Stimulated activated CD8-positive, alpha-beta memory T cell treated with anti-CD3 and anti-CD28 coated beads, Interleukin-2, amount 100 ng/mL, for 1 hour (primary cell): ENCODE results near the gene ATRAID.

Experiments used
- DNase-seq, 2 donors: peaks; one replicate each; pipeline ENCODE4 v3.0.0-alpha.2; 2020; ENCODE audit warnings: low read depth in 2 of 2

ATRAID gene

GRCh38 chr2:27219091-27219490 lies 7.2 kb downstream of the ATRAID start:
- no peak for DNase-seq

GRCh38 chr2:27220091-27220490 lies 8.2 kb downstream of the ATRAID start:
- DNase-seq, result no peak

DNA sequence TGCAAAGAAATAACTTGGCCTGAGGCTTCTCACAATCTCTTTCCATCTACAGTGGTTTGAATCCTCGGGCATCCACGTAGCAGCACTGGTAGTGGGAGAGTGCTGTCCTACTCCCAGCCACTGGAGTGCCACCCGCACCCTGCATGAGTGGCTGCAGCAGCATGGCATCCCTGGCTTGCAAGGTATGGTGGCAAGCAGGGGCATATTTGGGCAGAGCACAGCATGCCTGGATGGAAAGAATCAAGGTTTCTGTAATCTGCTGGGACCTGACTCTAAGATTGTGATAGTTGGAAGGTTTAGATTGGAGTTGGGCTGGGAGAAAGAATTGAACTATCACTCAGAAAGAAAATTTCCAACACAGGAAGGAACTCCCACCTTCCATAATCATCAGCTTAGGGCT lies 9.3 kb downstream of the ATRAID start:
- no peak for DNase-seq

- no peak for DNase-seq
These were observed 10.6 kb downstream of the ATRAID start for GRCh38 chr2:27222407-27222806.

DNA sequence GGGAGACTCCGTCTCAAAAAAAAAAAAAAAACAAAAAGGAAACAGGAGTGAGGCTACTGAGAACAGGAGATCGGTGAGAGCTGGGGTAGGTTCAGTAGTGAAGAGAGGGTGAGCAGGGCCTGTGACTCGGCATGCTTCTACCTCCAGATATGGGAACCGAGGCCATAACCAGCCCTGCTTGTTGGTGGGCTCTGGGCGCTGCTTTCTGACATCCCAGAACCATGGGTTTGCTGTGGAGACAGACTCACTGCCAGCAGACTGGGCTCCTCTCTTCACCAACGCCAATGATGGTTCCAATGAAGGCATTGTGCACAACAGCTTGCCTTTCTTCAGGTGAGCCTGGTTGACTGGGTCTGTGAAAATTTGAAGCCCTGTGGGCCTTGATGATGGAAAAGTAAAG lies 11.6 kb downstream of the ATRAID start:
- no peak for DNase-seq

- no peak for DNase-seq
These were observed 13.7 kb downstream of the ATRAID start for GRCh38 chr2:27225526-27225925.

GRCh38 chr2:27227501-27227900 lies 15.7 kb downstream of the ATRAID start:
- no peak for DNase-seq

DNA sequence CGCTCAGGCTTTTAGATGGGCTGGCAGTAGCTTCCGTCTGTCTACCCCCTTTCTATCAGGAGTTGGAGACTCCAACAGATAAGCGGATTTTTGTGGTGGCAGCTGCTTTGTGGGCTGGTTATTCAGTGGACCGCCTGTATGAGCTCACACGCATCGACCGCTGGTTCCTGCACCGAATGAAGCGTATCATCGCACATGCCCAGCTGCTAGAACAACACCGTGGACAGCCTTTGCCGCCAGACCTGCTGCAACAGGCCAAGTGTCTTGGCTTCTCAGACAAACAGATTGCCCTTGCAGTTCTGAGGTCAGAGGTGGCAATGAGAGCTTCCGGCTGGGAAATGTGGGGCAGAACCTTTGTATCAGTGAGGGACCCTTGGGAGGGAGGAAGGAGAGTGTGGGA lies 20.1 kb downstream of the ATRAID start:
- no peak for DNase-seq

DNA sequence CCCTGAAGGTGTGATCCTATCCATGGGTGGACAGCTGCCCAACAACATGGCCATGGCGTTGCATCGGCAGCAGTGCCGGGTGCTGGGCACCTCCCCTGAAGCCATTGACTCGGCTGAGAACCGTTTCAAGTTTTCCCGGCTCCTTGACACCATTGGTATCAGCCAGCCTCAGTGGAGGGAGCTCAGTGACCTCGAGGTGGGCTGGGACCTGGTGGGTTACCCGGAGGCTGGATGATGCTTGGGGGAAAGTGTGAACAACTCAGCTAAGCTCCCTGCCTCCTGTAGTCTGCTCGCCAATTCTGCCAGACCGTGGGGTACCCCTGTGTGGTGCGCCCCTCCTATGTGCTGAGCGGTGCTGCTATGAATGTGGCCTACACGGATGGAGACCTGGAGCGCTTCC lies 21.5 kb downstream of the ATRAID start:
- no peak for DNase-seq

- no peak for DNase-seq
These were observed 24.3 kb downstream of the ATRAID start for GRCh38 chr2:27236136-27236535.

GRCh38 chr2:27236626-27237025 lies 24.8 kb downstream of the ATRAID start:
- no peak for DNase-seq

GRCh38 chr2:27237341-27237945 lies 25.6 kb downstream of the ATRAID start:
- no peak for DNase-seq

DNA sequence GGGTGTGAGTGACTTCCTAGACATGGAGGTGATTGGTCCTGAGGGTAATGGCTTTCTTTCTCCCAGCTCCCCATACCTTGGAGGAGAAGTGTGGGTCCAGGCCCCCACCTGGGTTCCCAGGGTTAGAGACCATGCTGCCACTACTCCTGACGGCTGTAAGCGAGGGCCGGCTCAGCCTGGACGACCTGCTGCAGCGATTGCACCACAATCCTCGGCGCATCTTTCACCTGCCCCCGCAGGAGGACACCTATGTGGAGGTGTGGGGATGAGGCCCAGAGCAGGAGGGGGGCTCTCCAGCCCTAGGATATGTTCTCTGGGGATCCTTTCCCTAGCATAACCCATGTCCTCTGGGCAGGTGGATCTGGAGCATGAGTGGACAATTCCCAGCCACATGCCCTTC lies 27.1 kb downstream of the ATRAID start:
- DNase-seq, result no peak

DNA sequence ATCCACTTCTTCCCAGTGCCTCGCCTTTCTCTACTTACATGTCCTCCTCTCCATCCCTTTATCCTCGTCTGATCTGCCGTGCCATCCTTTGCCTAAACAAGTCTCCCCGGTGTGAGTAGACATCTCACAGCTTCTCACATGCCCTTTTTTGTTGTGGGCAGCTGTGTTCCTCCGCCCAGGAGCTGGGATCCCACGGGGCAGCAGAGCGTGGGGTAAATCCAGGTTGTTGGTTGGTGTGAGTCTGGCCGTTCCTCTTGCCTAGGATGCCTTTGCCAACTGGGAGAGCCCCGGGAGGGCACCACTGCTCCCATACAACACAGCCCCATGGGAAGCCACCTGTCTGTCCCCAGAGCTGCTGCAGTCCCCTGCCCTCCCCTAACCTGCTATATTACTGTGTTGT lies 28.6 kb downstream of the ATRAID start:
- no peak for DNase-seq

- no peak for DNase-seq
These were observed 30.1 kb downstream of the ATRAID start for GRCh38 chr2:27241761-27242613.

DNA sequence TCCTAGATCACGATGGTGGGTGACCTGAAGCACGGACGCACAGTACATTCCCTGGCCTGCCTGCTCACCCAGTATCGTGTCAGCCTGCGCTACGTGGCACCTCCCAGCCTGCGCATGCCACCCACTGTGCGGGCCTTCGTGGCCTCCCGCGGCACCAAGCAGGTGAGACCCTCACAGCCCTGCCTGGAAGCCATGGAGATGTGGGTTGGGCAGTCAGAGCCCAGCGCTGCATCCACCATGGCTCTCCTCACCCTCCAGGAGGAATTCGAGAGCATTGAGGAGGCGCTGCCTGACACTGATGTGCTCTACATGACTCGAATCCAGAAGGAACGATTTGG lies 30.7 kb downstream of the ATRAID start:
- DNase-seq, result no peak

GRCh38 chr2:27243391-27244130 lies 31.7 kb downstream of the ATRAID start:
- no peak for DNase-seq

DNA sequence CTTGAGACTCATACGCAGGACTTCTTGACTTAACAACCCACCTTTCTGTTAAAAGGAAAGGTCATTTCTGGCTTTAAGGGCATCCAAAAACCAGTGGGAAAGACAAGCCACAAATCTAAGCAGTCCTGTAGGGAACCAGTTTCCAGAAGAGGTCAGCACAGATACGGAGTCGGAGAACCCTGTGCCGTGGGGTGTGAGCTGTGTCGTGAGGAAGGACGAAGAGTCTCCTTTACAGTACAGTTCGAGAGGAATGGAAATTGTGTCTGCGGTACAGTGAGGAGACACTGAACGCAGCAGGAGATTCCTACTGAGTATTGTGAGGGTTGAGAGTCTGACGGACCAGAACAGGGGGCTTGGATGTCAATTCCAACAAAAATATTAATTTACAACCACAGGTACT lies 33.3 kb downstream of the ATRAID start:
- DNase-seq, result no peak

DNA sequence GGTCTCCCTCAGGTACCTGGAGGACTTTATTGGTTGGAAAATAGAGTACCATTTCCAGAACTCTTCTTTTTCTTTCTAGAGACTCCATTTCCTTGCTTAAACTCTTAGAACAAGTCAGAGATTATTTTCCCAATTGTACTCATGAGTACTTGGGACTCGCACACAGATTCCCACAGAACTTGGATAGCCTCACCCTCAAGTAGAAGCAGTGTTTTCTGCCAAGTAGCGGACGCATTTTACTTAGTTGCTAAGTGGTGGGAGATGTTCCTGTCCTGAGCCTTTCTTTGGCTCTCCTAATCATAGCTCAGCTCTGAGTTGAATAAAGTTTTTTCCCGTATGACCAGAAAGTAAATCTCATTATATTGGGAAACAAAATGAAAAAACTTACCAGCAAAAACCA lies 33.8 kb downstream of the ATRAID start:
- no peak for DNase-seq

- DNase-seq, result no peak
These were observed 36.1 kb downstream of the ATRAID start for GRCh38 chr2:27247893-27248292.

GRCh38 chr2:27249159-27249890 lies 37.5 kb downstream of the ATRAID start:
- DNase-seq, result no peak
